Smooth muscle cell (in vitro differentiated cells): ENCODE data around the gene CD300H. TPM values are rescaled to one million over a fixed set of nuclear protein-coding genes. Genes with fewer than 3 reads are reported as not detected.
"Not testable (repeated sequence)": the region's sequence is repeated elsewhere in the genome, so short reads cannot be mapped to it uniquely, and the experiment has no call there.

ENCODE experiments used
- DNase-seq: peaks from one replicate; lab custom pipeline; 2025; ENCODE audit not compliant: unreplicated experiment; lab: John Stamatoyannopoulos, UW
- H2AFZ ChIP-seq: fragments of 200-600 bp; sonication (generic); 2 replicates; pipeline ENCODE4 v1.6.0; 2016; ENCODE audit warnings: antibody characterized with exemption, low read depth, mild to moderate bottlenecking
- H3F3A ChIP-seq: fragments of 200-600 bp; sonication (generic); 2 replicates; pipeline ENCODE4 v1.6.0; 2017; ENCODE audit warnings: antibody characterized with exemption, low read depth
- H3K27ac ChIP-seq: fragments of 200-600 bp; sonication (generic); 2 replicates; pipeline ENCODE4 v1.5.1; 2016; ENCODE audit warnings: low read depth, mild to moderate bottlenecking
- H3K27me3 ChIP-seq: fragments of 200-600 bp; sonication (generic); 2 replicates; pipeline ENCODE4 v1.6.1; 2016; ENCODE audit warnings: low read depth, mild to moderate bottlenecking
- H3K36me3 ChIP-seq: fragments of 200-600 bp; sonication (generic); 2 replicates; pipeline ENCODE4 v1.5.1; 2016; ENCODE audit warnings: low read depth
- H3K4me1 ChIP-seq: fragments of 200-600 bp; sonication (generic); 2 replicates; pipeline ENCODE4 v1.5.1; 2016; ENCODE audit warnings: low read depth
- H3K4me2 ChIP-seq: fragments of 200-600 bp; sonication (generic); 2 replicates; pipeline ENCODE4 v1.6.0; 2016; ENCODE audit warnings: mild to moderate bottlenecking
- H3K4me3 ChIP-seq: fragments of 200-600 bp; sonication (generic); 2 replicates; pipeline ENCODE4 v1.5.1; 2016; ENCODE audit warnings: mild to moderate bottlenecking
- H3K79me2 ChIP-seq: fragments of 200-600 bp; sonication (generic); 2 replicates; pipeline ENCODE4 v1.6.0; 2016; ENCODE audit warnings: low read depth, mild to moderate bottlenecking
- H3K9ac ChIP-seq: fragments of 200-600 bp; sonication (generic); 2 replicates; pipeline ENCODE4 v1.6.0; 2016; ENCODE audit warnings: low read depth
- H3K9me3 ChIP-seq: fragments of 200-600 bp; sonication (generic); replicated peaks from 2 replicates; pipeline ENCODE4 v1.5.1; 2016; ENCODE audit warnings: low read depth
- H4K20me1 ChIP-seq: fragments of 200-600 bp; sonication (generic); 2 replicates; pipeline ENCODE4 v1.6.0; 2016; ENCODE audit warnings: low read depth
- WGBS: methylation state at CpG from one replicate; pipeline ENCODE4 v1.1.7; 2016; ENCODE audit warnings: low lambda C conversion rate; 5-methylcytosine and 5-hydroxymethylcytosine counted together
- polyA plus RNA-seq: library from polyadenylated mRNA; unstranded; fragments of >200 nt; fragmentation: Nextera tagmentation; extraction: Ambion mirVana; gene quantifications from 2 replicates; pipeline ENCODE4 v1.2.1, GENCODE V29; 2016
- total RNA-seq: library from RNA; depleted of rRNA; stranded (reverse); fragments of >200 nt; gene quantifications from 2 replicates; pipeline ENCODE4 v1.2.3, GENCODE V29; 2014
- TF ChIP-seq, protein P1 (sequence below): fragments of 200-600 bp; sonication (generic); IDR thresholded peaks from 2 replicates; pipeline ENCODE4 v1.5.1; 2017; ENCODE audit warnings: borderline replicate concordance, mild to moderate bottlenecking, antibody characterized with exemption; ENCODE audit not compliant: insufficient read depth, poor library complexity, severe bottlenecking

Gene CD300H
- total and polyA plus RNA-seq, 2 experiments from 2014 or later: 0.65 TPM; not detected in 1

DNA sequence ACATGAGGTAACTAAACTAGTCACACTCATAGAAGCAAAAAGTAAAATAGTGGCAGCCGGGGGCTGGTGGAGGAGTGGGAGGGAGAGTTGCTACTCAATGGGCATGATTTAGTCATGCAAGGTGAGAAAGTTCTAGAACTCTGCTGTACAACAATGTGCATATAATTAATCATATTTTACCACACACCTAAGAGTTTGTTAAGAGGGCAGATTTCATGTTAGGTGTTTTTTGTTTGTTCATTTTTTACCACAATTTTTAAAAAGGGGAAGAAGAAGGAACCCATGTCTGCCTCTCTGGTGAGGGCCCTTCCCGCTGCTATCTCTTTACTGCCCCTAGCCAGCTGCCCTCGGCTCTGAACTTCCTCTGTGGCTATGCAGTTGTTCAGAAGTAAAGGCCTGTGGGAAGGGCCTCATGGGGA lies 47.3 kb downstream of the CD300H start:
- peaks cover 14% of the 10 kb centered on the region for H3K27me3 ChIP-seq
- H3K79me2 ChIP-seq: no peaks in the 10 kb centered on the region
- no peaks in the 10 kb centered on the region for H3F3A ChIP-seq
- H3K4me3 ChIP-seq: no peak overlapping the region
- no peak overlapping the region for H3K4me2 ChIP-seq
- H3K27ac ChIP-seq: no peak overlapping the region
- no peaks in the 10 kb centered on the region for H3K4me1 ChIP-seq
- H4K20me1 ChIP-seq: no peaks in the 10 kb centered on the region
- H3K9ac ChIP-seq: no peak overlapping the region
- TF ChIP-seq, protein P1, sequence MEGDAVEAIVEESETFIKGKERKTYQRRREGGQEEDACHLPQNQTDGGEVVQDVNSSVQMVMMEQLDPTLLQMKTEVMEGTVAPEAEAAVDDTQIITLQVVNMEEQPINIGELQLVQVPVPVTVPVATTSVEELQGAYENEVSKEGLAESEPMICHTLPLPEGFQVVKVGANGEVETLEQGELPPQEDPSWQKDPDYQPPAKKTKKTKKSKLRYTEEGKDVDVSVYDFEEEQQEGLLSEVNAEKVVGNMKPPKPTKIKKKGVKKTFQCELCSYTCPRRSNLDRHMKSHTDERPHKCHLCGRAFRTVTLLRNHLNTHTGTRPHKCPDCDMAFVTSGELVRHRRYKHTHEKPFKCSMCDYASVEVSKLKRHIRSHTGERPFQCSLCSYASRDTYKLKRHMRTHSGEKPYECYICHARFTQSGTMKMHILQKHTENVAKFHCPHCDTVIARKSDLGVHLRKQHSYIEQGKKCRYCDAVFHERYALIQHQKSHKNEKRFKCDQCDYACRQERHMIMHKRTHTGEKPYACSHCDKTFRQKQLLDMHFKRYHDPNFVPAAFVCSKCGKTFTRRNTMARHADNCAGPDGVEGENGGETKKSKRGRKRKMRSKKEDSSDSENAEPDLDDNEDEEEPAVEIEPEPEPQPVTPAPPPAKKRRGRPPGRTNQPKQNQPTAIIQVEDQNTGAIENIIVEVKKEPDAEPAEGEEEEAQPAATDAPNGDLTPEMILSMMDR: no peak
- 93% methylated on average over 3 of the region's 3 CpGs for WGBS
- H3K9me3 ChIP-seq: no peaks in the 10 kb centered on the region
- H3K36me3 ChIP-seq: no peaks in the 10 kb centered on the region
- no peak overlapping the region for H2AFZ ChIP-seq
- DNase-seq: no peak

DNA sequence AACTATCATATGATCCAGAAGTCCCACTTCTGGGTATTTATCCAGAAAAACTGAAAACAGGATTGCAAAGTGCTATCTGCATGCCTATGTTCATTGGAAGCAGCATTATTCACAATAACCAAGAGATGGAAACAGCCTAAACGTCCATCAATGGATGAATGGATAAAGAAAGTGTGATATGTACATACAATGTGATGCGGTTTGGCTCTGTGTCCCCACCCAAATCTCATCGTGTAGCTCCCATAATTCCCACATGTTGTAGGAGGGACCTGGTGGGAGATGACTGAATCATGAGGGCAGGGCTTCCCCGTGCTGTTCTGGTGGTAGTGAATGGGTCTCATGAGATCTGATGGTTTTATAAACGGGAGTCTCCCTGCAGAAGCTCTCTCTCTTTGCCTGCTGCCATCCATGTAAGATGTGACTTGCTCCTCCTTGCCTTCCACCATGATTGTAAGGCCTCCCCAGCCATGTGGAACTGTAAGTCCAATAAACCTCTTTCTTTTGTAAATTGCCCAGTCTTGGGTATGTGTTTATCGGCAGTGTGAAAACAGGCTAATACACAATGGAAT lies 48.8 kb downstream of the CD300H start:
- H3K4me2 ChIP-seq, H3K4me3 ChIP-seq, DNase-seq, H3K27me3 ChIP-seq, H3K9ac ChIP-seq, H3K79me2 ChIP-seq, H3K27ac ChIP-seq, H2AFZ ChIP-seq, H4K20me1 ChIP-seq, H3K4me1 ChIP-seq, H3F3A ChIP-seq, H3K9me3 ChIP-seq, H3K36me3 ChIP-seq: not testable (repeated sequence)
- WGBS: 79% methylated on average over 6 of the region's 6 CpGs

DNA sequence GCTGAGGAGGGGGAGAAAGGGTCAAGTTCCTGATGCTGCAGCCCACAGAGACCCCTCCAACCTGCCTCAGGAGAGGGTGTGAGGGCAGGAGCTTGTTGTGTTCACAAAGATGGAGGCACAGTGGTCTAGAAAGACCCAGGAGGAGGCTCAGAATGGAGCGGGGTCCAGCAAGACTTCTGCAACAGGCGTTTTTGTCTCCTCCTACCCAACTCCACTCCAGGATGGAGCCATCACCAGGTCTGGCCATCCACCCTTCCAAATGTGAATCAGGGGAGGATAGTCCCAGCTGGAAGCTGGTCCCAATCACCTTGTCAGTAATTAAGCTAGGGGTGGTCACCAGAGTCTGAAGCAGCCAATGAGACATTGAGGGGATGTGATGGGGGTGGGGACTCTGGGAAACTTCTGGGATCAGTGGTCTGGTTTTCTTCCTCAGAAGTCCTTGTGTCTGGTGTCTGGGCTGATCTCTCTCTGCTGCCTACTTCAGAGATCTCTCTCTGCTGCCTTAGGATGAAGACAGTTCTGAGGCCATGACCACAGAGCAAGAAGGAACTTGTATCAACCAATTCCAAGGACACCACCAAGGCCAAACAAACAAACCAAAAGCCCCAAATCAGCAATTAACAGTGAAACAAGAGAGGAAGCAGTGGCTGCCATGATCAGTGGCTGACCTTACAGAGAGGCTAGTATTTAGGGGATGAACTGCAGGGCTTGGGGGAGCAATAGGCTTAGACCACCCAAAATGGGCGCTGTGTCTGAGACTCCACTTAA lies 50.6 kb downstream of the CD300H start:
- H4K20me1 ChIP-seq: no peaks in the 10 kb centered on the region
- H3K27ac ChIP-seq: no peak overlapping the region
- no peaks in the 10 kb centered on the region for H3K36me3 ChIP-seq
- WGBS: 89% methylated on average over 3 of the region's 3 CpGs
- no peak for DNase-seq
- no peaks in the 10 kb centered on the region for H3K9me3 ChIP-seq
- TF ChIP-seq, protein P1: no peak
- H3K27me3 ChIP-seq: no peaks in the 10 kb centered on the region
- no peak overlapping the region for H3K9ac ChIP-seq
- no peaks in the 10 kb centered on the region for H3F3A ChIP-seq
- no peak overlapping the region for H2AFZ ChIP-seq
- H3K4me3 ChIP-seq: no peak overlapping the region
- no peaks in the 10 kb centered on the region for H3K79me2 ChIP-seq
- H3K4me1 ChIP-seq: no peaks in the 10 kb centered on the region
- no peak overlapping the region for H3K4me2 ChIP-seq

DNA sequence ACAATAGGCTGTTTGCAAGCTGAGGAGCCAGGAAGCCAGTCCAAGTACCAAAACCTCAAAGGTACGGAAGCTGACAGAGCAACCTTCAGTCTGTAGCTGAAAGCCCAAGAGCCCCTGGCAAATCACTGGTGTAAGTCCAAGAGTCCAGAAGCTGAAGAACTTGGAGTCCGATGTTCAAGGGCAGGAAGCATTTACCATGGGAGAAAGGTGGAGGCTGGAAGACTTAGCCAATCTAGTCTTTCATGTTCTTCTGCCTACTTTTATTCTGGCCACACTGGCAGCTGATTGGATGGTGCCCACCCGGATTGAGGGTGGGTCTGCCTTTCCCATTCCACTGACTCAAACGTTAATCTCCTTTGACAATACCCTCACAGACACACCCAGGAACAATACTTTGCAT lies 51.4 kb downstream of the CD300H start:
- Histone ChIP-seq H3K27ac (no peak overlapping the region), H4K20me1 (no peaks in the 10 kb centered on the region), H3K4me2 (no peak overlapping the region), H3K4me1 (no peaks in the 10 kb centered on the region), H3K9ac (no peak overlapping the region), H3K9me3 (no peaks in the 10 kb centered on the region), H3K4me3 (no peak overlapping the region), H2AFZ (no peak overlapping the region), H3F3A (no peaks in the 10 kb centered on the region), H3K36me3 (no peaks in the 10 kb centered on the region), H3K27me3 (no peaks in the 10 kb centered on the region), H3K79me2 (no peaks in the 10 kb centered on the region)
- TF ChIP-seq, protein P1: no peak
- WGBS: 83% methylated on average over 4 of the region's 4 CpGs
- no peak for DNase-seq
